Activated CD4-positive, alpha-beta T cell treated with anti-CD3 and anti-CD28 coated beads for 36 hours (primary cell): ENCODE data around the gene SLC19A3. TPM values are rescaled to one million over a fixed set of nuclear protein-coding genes. Genes with fewer than 3 reads are reported as not detected.
"Not testable (repeated sequence)": the region's sequence is repeated elsewhere in the genome, so short reads cannot be mapped to it uniquely, and the experiment has no call there.

ENCODE experiments used
- ATAC-seq: fragments of 200-7000 bp; cut with Tn5 transposase; one replicate; pipeline ENCODE4 v1.10.0; 2021; ENCODE audit warnings: mild to moderate bottlenecking, moderate library complexity
- CTCF ChIA-PET: fragments of 350-600 bp; sonication (Branson Sonifier 250); formaldehyde crosslinking; loops from one replicate; lab custom pipeline; 2021; ENCODE audit warnings: antibody characterized with exemption; lab: Charles Lee
- POLR2A ChIA-PET: fragments of 350-600 bp; sonication (Branson Sonifier 250); formaldehyde crosslinking; loops from one replicate; lab custom pipeline; 2021; ENCODE audit warnings: antibody characterized with exemption, inconsistent platforms; lab: Charles Lee
- DNase-seq: peaks from one replicate; pipeline ENCODE4 v3.0.0-alpha.2; 2020
- H3K27ac Mint-ChIP-seq: one replicate; pipeline ENCODE4 v1.8.0; 2021; ENCODE audit warnings: mixed read lengths
- H3K27me3 Mint-ChIP-seq: one replicate; pipeline ENCODE4 v1.8.0; 2021; ENCODE audit warnings: mixed read lengths
- H3K36me3 Mint-ChIP-seq: one replicate; pipeline ENCODE4 v1.8.0; 2021; ENCODE audit warnings: low read depth, mixed read lengths
- H3K4me1 Mint-ChIP-seq: one replicate; pipeline ENCODE4 v1.8.0; 2021; ENCODE audit warnings: mixed read lengths
- H3K4me3 Mint-ChIP-seq: one replicate; pipeline ENCODE4 v1.8.0; 2021; ENCODE audit warnings: mild to moderate bottlenecking, moderate library complexity, mixed read lengths
- H3K9me3 Mint-ChIP-seq: one replicate; pipeline ENCODE4 v1.8.0; 2021; ENCODE audit warnings: low read depth, mixed read lengths
- intact Hi-C, 2 experiments: fragments of 100-400 bp; cut with DNase I in 1 of 2; cut with micrococcal nuclease in 1 of 2; formaldehyde crosslinking; loops; one replicate each; pipeline versions ENCODE4 v1.14.2 to v1.15.1; 2022 to 2024; cut with DNase I, micrococcal nuclease
- total RNA-seq, 2 experiments: library from RNA; stranded (reverse); gene quantifications; one replicate each; pipeline ENCODE4 v1.2.3, GENCODE V29; 2021

The SLC19A3 gene
- total RNA-seq, 2 experiments from 2014 or later: not detected

GRCh38 chr2:227701556-227701955 is 16.3 kb downstream of the SLC19A3 start:
- no peak for DNase-seq
- ChIA-PET CTCF (no interaction called here), POLR2A (no interaction called here)
- Mint-ChIP-seq H3K36me3 (no peaks in the 10 kb centered on the region), H3K9me3 (no peaks in the 10 kb centered on the region), H3K4me1 (no peaks in the 10 kb centered on the region), H3K27me3 (peaks cover 8% of the 10 kb centered on the region), H3K4me3 (no peak overlapping the region), H3K27ac (no peak overlapping the region)
- intact Hi-C loops: no loop called here
- no peak for ATAC-seq

- intact Hi-C loops: no loop called here
- ATAC-seq (no peak), DNase-seq (no peak)
- ChIA-PET POLR2A (no interaction called here), CTCF (interaction anchor here (1.0 to 1.5 kb wide), 3 partner anchors 9 to 39 kb away, joined by 3 to 7 read pairs (median 3); no protein-coding TSS in a partner anchor)
- no peaks in the 10 kb centered on the region for H3K36me3 Mint-ChIP-seq
- no peak overlapping the region for H3K4me3 Mint-ChIP-seq
- peaks cover 4% of the 10 kb centered on the region for H3K27me3 Mint-ChIP-seq
- H3K9me3 Mint-ChIP-seq: no peaks in the 10 kb centered on the region
- H3K4me1 Mint-ChIP-seq: no peaks in the 10 kb centered on the region
- H3K27ac Mint-ChIP-seq: no peak overlapping the region
Observed at GRCh38 chr2:227696990-227697679, 20.7 kb downstream of the SLC19A3 start.

GRCh38 chr2:227687189-227687588 is 30.6 kb downstream of the SLC19A3 start:
- POLR2A ChIA-PET: no interaction called here
- Mint-ChIP-seq H3K27ac (no peak overlapping the region), H3K9me3 (no peaks in the 10 kb centered on the region), H3K4me3 (no peak overlapping the region), H3K27me3 (peaks cover 19% of the 10 kb centered on the region), H3K36me3 (no peaks in the 10 kb centered on the region), H3K4me1 (no peaks in the 10 kb centered on the region)
- intact Hi-C loops: no loop called here
- ATAC-seq (no peak), DNase-seq (no peak)
- CTCF ChIA-PET: interaction anchor here (1.5 kb wide), 1 partner anchor 29 kb away, joined by 4 read pairs; no protein-coding TSS in a partner anchor

- peaks cover 12% of the 10 kb centered on the region for H3K27me3 Mint-ChIP-seq
- no peaks in the 10 kb centered on the region for H3K9me3 Mint-ChIP-seq
- ChIA-PET POLR2A (no interaction called here), CTCF (interaction anchor here (0.6 kb wide), 1 partner anchor 30 kb away, joined by 5 read pairs; no protein-coding TSS in a partner anchor)
- ATAC-seq: no peak
- H3K27ac Mint-ChIP-seq: no peak overlapping the region
- H3K4me3 Mint-ChIP-seq: no peak overlapping the region
- DNase-seq: no peak
- no peaks in the 10 kb centered on the region for H3K36me3 Mint-ChIP-seq
- no peaks in the 10 kb centered on the region for H3K4me1 Mint-ChIP-seq
- intact Hi-C loops: no loop called here
Observed at GRCh38 chr2:227684258-227684657, 33.6 kb downstream of the SLC19A3 start.

GRCh38 chr2:227677928-227678327 is 39.9 kb downstream of the SLC19A3 start:
- H3K4me3 Mint-ChIP-seq: no peak overlapping the region
- POLR2A ChIA-PET: no interaction called here

GRCh38 chr2:227674485-227674884 is 43.3 kb downstream of the SLC19A3 start:
- ChIA-PET POLR2A (no interaction called here), CTCF (interaction anchor here (0.6 kb wide), 1 partner anchor 17 kb away, joined by 3 read pairs; no protein-coding TSS in a partner anchor)
- Mint-ChIP-seq H3K4me1 (no peaks in the 10 kb centered on the region), H3K36me3 (no peaks in the 10 kb centered on the region), H3K27ac (no peak overlapping the region), H3K4me3 (no peak overlapping the region), H3K9me3 (no peaks in the 10 kb centered on the region), H3K27me3 (peaks cover 2% of the 10 kb centered on the region)
- DNase-seq (no peak), ATAC-seq (no peak)
- intact Hi-C loops: no loop called here

More at GRCh38 chr2:227677928-227678327, 39.9 kb downstream of the SLC19A3 start:
- intact Hi-C loops: no loop called here
- CTCF ChIA-PET: no interaction called here
- ATAC-seq: no peak
- no peaks in the 10 kb centered on the region for H3K9me3 Mint-ChIP-seq
- no peak overlapping the region for H3K27ac Mint-ChIP-seq
- no peaks in the 10 kb centered on the region for H3K36me3 Mint-ChIP-seq
- peaks cover 2% of the 10 kb centered on the region for H3K27me3 Mint-ChIP-seq
- H3K4me1 Mint-ChIP-seq: no peaks in the 10 kb centered on the region
- DNase-seq: no peak

GRCh38 chr2:227673620-227674019 is 44.2 kb downstream of the SLC19A3 start:
- H3K27me3 Mint-ChIP-seq, H3K4me1 Mint-ChIP-seq, DNase-seq, H3K27ac Mint-ChIP-seq, H3K36me3 Mint-ChIP-seq, POLR2A ChIA-PET, H3K4me3 Mint-ChIP-seq, intact Hi-C loops, H3K9me3 Mint-ChIP-seq, ATAC-seq: not testable (repeated sequence)
- CTCF ChIA-PET: interaction anchor here (1.8 kb wide), 1 partner anchor 15 kb away, joined by 4 read pairs; no protein-coding TSS in a partner anchor

- H3K36me3 Mint-ChIP-seq: no peaks in the 10 kb centered on the region
- H3K4me3 Mint-ChIP-seq: no peak overlapping the region
- ATAC-seq: no peak
- H3K9me3 Mint-ChIP-seq: no peaks in the 10 kb centered on the region
- H3K27me3 Mint-ChIP-seq: no peaks in the 10 kb centered on the region
- CTCF ChIA-PET: no interaction called here
- POLR2A ChIA-PET: no interaction called here
- no peaks in the 10 kb centered on the region for H3K4me1 Mint-ChIP-seq
- intact Hi-C loops: no loop called here
- H3K27ac Mint-ChIP-seq: no peak overlapping the region
- no peak for DNase-seq
Observed at GRCh38 chr2:227671170-227671905, 46.5 kb downstream of the SLC19A3 start.

GRCh38 chr2:227666631-227667170 is 51.1 kb downstream of the SLC19A3 start, which contains the start of gene SCYGR5:
Gene SCYGR5, plus strand, starts transcription at chr2:227666804. Its CDS starts 0 bp downstream, at chr2:227666804.
- DNase-seq, POLR2A ChIA-PET, H3K27me3 Mint-ChIP-seq: not testable (repeated sequence)

GRCh38 chr2:227665189-227665940 is 52.5 kb downstream of the SLC19A3 start:
- H3K4me1 Mint-ChIP-seq: no peaks in the 10 kb centered on the region
- POLR2A ChIA-PET: no interaction called here
- ATAC-seq (no peak), DNase-seq (no peak)
- H3K36me3 Mint-ChIP-seq: no peaks in the 10 kb centered on the region
- H3K27me3 Mint-ChIP-seq: peaks cover 2% of the 10 kb centered on the region
- CTCF ChIA-PET: interaction anchor here (0.6 to 1.4 kb wide), 2 partner anchors 134 to 224 kb away, joined by 3 read pairs; no protein-coding TSS in a partner anchor
- H3K9me3 Mint-ChIP-seq: no peaks in the 10 kb centered on the region
- H3K4me3 Mint-ChIP-seq: no peak overlapping the region
- H3K27ac Mint-ChIP-seq: no peak overlapping the region
- intact Hi-C loops: no loop called here

More at GRCh38 chr2:227666631-227667170, 51.1 kb downstream of the SLC19A3 start, which contains the start of gene SCYGR5:
- H3K4me1 Mint-ChIP-seq, intact Hi-C loops, H3K27ac Mint-ChIP-seq, H3K36me3 Mint-ChIP-seq, H3K9me3 Mint-ChIP-seq, H3K4me3 Mint-ChIP-seq, ATAC-seq: not testable (repeated sequence)
- CTCF ChIA-PET: interaction anchor here (1.4 to 1.6 kb wide), 2 partner anchors 8 to 222 kb away, joined by 3 to 6 read pairs; no protein-coding TSS in a partner anchor

- Mint-ChIP-seq H3K4me3 (no peak overlapping the region), H3K27me3 (peaks cover 4% of the 10 kb centered on the region), H3K27ac (no peak overlapping the region), H3K36me3 (no peaks in the 10 kb centered on the region), H3K4me1 (no peaks in the 10 kb centered on the region), H3K9me3 (no peaks in the 10 kb centered on the region)
- ATAC-seq (no peak), DNase-seq (no peak)
- intact Hi-C loops: no loop called here
- ChIA-PET CTCF (interaction anchor here (1.1 kb wide), 1 partner anchor 104 kb away, joined by 3 read pairs; no protein-coding TSS in a partner anchor), POLR2A (no interaction called here)
Observed at GRCh38 chr2:227661827-227662226, 56.0 kb downstream of the SLC19A3 start.
